UCSD-AML1 (cell line): Measurements from ENCODE around the gene MARK1.

ENCODE experiments used
- DNase-seq: peaks from one replicate; lab custom pipeline; 2025; ENCODE audit not compliant: unreplicated experiment; lab: John Stamatoyannopoulos, UW

Gene MARK1

DNA sequence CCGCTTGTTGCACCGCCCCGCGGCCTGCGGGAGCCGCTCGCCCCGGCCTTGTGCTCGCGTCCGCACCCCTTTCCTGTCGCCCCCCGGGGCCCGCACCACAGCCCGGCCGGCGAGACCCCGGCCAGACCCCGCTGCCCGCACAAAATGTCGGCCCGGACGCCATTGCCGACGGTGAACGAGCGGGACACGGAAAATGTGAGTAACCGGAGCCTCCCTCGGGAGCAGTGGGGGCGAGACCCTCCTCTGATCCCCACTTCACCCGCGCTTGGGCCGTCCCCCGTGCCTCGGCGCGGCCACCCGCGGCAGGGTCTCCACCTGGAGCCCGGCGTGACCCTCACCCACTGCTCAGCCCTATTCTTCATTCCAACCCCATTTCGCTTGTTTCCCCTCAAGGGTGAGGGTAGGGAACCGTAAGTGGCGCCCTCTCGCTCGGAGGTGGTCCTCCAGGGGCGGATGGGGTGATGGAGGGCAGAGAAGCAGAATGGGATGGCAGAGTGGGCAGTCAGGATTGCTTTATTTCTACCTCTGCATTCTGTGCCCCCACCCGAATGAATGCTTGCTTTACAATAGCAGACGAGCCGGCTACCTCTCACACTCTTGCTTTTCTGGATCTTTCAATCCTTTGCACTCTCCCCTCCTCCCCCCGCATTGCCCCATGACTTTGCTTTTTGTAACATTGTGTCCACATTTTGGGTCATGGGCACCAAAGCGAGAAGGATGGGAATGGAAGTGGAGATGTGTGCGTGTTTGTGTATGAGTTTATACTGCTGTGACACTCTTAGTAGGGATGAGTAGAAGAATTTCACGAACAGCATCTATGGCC is 954 bp downstream of the MARK1 start:
- no peak for DNase-seq

DNA sequence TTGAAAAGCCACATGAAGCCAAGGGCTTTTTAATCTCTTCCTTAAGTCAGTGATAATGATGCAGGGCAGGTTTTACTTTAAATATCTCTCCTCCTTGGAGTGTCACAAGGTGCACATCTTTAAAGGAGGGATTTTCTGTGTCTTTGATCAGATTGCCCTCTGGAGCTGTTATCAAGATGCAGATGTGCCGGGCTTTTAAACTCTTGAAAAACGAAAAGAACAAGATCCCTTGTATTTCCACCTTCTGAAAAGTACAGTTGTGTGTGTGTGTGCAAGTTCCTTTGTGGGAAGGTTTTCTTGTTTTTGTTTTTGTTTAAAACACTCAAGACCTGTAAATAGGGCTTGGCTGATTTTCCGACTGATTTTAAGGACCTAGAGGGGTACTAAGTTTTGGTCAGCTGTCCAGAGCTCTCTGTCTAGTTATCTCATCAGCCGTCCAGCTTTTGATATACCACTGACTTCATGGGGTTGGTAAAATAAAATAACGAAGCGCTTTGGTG is 1.6 kb downstream of the MARK1 start:
- no peak for DNase-seq

DNA sequence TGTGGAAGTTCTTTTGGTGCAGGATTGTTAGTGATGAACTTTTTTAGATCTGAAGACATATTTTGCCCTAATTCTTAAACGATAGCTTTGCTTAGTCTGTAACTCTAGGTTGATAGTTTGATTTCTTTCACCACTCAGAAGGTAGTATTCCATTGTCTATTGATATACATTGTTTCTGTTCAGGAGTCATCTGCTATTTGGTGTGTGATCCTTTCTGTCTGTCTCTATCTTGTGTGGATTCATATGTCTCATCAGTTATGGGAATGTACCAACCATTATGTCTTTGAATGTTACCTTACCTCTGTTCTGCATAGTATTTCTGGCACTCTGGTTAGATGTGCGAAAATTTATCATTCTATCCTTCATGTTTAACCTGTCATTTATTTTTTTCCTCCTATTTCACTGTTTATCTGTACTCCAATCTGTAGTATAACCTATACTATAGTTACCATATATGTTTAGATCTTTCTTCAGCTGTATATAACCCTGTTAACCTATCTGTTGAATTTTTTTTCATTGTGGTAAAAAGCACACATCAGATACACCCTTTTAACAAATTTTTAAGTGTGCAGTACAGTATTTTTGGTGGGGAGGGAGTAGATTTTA is 5.7 kb downstream of the MARK1 start:
- DNase-seq = no peak

DNA sequence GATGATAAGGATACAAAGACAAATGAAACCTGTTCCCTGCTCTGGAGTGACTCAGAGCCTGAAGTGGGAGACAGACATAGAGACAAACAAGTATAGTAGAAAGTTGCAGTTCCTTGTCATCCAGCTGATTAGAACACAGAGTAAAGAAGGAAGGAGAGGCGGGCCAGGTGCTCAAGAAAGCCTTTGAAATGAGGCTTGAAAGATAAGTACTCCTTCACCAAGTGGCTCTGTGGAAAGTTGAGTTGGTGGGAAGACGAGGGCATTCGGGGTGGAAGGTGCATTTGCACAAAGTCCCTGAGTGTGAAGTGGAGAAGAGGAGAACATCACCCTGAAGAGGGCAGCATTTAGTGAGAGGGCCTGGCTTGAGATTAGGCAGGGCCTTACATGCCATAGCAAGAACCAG is 17.0 kb downstream of the MARK1 start:
- no peak for DNase-seq

DNA sequence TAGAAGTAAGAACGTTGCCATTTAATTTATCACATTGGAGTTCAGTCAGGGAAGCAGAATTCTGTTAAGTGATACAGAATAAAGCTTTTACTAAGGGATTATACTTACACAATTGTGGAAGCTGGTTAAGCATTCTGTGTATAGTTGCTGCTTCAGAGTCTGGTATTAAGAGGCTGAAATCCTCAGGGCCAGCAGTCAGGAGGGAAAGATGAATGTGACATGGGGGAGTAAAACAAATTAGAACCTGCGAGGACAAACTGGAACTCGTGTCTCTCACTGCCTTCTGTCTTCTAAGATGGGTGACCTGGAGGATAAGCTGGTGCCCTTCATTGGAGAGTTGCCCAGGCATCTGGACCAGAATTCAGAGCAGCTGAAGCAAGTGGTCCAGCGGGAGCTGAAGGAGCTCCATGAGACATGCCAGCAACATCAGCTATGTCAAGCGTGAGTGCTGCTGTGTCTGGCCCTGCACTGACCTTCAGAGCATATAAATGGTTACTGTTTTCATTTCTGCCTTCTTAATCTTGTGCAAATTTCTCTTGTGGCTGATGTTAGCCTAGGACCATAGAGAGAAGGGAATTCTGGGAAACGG is 23.0 kb downstream of the MARK1 start:
- no peak for DNase-seq

DNA sequence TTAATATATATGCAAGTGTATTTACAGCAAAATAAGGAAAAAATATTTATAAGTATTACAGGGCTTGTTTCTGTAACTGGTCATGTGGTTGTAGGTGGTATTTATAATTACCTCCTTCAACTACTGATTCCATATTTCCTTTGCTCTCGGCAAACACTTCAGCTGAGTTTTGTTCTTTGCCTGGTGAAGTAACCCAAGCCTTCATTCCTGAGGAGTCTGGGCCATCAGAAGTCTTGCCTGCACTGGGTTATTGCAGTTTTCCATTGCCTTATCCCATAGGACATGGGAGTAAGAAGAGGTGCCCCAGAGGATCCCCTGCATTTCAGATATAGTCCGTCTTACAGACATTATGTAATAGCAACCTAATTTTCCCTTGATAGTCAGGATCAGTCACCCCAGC is 23.8 kb downstream of the MARK1 start:
- DNase-seq = no peak

DNA sequence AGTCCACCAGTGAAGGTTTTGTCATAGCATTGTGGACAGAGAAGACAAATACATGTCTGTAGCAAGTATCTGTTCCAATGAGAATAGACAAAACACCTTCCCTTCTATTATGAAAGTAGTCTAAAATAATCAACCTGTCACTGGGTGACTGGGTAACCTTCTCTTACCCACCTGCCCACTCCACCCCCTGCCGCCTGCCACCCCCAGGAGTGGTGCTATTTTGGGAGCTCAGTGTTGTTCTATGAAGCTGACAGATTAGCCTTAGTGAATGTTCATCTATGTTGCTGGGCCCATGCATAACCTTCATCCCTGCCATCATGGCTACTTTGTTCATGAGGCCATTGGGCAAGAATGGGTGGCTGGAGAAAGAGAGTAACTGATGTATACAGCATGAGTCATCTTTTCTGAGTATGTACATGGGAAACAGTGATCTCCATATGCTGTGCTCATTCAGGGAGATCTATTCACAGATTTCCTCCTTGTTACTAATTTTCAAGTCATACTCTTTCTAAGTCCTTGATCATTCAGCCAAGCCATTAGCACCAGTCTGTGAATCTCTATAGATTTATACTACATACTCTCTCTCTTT is 24.8 kb downstream of the MARK1 start:
- no peak for DNase-seq

DNA sequence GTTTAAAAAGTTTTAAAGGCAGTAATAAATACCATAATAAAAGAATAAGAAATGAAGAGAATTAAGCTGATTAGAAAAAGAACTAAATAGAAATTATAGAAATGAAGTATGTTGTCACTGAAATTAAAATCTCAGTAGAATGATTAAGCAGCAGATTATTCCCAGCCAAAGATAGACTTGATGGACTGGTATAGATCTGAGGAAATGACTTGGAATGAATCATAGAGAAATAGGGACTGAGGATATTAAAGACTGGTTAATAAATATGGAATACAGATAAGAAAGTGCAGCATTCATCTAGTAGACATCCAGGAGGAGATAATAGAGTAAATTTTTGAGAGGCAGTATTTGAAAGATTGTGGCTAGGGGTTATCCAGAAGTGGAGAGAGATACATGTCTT is 28.7 kb downstream of the MARK1 start:
- no peak for DNase-seq

DNA sequence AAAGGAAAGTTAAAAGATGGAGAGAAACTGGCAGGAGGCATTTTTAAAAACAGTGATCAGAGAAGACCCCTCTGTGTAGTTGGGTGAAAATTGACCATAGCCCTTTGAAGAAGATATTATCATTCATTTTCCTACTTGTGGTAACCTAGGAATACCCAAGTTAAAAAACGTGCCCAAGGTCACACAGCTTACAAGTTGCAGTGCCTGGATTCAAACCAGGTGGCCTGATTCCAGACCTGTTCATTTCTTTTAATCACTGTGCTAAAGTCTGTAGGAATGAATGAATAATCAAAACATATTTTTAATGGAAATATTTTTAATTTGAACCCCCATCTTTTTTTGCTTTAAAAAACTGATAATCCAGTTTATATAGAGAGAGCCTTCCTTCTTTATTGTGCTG is 35.6 kb downstream of the MARK1 start:
- DNase-seq = no peak

DNA sequence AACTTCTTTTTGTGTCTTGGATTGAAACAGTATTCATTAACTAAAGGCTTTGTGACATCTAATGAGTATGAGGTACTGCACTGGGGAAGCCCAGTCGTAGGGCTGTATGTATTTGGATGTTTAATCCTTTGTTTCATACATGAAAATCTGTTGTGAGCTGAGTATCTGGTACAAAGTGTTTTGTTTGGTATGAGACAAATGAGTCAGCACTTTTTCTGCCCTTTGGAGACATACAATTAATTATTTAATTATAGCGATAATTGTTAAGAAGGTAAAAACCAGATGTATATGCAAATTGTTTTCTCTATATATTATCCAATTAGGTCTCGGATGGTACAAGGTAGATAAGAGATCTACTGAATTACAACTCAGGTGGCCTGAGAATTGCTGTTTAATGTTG is 36.3 kb downstream of the MARK1 start:
- no peak for DNase-seq

DNA sequence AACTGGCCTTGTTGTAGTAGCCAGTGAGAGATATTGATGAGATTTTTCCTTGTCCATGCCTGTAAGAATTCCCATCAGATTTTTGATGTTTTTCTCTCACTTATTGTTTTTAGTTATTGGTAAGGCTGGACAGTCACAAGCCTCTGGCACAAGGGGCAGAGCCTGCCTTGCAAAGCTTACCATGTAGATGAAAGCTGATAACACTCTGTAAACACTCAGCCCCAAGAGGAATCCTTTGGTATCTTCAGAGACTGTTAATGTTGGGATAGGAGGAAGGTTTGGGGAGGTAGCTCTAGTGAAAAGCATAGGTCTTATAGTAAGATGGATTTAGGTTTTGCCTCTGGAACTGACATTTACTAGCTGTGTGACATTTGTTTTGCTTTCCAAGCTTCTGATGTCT is 37.7 kb downstream of the MARK1 start:
- no peak for DNase-seq

DNA sequence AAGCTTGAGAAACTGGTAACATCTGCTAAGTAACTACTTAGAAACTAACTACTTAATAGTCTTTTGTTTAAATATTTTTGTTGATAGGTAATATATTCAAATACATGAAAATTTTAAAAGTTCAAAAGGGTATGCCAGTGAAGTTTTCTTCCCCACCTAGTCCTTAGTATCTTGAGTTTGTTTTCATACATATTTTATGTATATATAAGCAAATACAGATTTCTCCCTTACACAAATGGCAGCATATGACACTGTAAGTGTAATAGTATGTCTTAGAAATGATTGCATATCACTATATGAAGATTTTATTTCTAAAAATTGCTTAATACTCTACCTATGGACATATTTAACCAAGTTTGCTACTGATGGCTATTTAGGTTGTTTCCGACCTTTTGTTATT is 38.9 kb downstream of the MARK1 start:
- DNase-seq = no peak

DNA sequence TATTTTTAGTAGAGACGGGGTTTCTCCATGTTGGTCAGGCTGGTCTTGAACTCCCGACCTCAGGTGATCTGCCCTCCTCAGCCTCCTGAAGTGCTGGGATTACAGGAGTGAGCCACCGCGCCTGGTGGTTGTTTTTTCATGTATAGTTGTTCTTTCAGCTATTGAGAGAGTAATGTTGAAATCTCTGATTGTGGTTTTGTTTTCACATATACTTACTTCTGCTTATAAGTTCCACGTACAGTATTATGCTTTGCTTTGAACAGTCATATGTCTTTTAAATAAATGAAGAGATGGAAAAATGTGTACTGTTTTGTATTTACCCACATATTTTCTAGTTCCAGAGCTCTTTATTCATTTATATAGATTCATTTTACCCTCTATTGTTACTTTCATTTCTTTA is 44.5 kb downstream of the MARK1 start:
- no peak for DNase-seq

DNA sequence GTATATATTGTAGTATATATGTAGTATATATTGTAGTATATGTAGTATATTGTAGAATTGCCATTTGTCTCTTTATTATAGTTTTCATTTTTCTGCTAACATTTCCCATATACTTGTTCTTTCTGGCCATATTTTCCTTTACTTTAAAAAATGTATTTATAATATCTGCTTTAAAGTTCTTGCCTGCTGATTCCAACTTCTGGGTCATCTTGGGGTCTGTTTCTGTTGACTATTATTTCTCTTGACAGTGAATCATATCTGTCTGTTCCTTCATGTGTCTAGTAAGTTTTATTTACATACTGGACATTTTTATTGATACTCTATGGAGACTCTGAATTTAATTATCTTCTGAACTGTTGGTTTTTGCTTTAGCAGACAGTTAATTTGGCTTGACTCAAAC is 45.9 kb downstream of the MARK1 start:
- no peak for DNase-seq

DNA sequence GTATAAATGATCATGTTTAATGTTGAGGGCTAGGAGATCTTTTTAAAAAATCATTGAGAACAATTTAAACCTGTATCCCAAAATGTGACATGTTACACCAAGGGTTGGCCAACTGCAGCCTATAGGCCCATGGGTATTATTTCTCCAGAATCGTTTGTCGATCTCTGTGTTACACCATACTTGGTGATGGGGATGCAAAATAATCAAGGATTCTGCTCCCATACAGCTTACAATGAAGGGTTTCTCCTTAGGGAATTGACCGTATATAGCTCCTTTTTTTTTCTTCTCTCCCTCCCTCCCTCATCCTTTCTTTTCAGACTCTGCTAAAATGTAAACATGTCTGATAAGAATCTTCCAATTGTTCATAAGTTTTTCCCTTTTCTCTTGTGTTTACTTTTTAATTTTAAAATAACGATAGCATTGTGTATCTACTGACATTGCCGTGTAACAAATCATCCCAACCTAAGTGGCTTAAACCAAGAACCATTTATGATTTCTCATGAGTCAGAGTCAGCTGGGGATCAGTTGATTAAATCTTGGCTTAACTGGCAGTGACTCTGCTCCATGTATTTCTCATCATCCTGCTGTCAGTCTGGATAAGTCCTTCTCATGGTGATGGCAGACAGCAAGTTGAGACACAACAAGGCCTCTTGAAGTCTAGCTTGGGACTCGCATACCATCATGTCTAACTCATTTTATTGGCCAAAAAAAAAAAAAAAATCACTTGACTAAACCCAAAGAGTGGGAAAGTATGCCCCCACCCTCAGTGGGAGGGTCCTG is 48.0 kb downstream of the MARK1 start:
- no peak for DNase-seq

DNA sequence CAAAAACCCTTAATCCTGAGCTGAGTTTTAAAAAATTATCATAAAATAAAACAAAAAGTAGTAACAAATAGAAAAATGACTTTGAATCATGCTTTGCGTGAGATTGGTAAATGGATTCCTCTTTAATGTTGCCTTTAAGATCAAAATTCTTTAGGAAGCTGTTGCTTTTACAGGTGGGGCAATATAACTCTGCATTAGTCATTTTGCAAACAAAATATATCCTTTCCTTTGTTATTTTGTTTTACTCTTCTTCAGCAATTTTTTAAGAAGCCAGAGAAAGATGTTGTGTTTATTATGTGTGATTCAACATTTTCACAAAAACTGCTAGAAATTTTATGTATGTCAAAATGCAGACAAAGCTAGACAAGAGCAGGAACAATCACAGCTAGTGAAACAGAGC is 50.0 kb downstream of the MARK1 start:
- DNase-seq = no peak

DNA sequence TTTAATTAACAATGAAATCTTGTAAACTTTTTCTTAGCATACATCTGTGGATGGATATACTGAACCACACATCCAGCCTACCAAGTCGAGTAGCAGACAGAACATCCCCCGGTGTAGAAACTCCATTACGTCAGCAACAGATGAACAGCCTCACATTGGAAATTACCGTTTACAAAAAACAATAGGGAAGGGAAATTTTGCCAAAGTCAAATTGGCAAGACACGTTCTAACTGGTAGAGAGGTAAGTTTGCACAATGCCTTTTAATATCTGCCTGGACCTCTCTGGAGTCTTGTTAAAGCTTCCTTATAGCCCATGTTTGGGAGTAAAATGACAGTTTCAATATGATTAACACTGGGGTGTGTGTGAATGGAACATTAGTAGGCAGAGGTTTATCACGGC is 51.4 kb downstream of the MARK1 start:
- no peak for DNase-seq

DNA sequence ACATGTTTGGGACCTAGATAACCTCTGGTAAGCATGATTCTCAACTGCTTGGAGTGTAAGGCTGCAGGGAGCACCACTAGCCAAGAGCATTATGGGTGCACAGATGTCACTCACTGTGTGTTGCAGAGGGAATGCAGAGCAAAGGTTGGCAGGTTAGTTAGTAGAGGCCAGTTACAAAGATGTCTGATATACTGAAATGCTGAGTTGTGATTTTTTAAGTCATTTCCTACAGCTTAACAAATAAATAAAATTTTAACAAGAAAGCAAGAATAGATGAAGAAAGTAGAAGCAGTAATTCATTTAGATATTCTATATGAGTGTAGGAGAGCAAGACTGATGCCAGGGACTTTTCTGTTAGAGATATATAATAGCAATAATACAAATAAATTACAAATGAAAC is 64.8 kb downstream of the MARK1 start:
- no peak for DNase-seq

DNA sequence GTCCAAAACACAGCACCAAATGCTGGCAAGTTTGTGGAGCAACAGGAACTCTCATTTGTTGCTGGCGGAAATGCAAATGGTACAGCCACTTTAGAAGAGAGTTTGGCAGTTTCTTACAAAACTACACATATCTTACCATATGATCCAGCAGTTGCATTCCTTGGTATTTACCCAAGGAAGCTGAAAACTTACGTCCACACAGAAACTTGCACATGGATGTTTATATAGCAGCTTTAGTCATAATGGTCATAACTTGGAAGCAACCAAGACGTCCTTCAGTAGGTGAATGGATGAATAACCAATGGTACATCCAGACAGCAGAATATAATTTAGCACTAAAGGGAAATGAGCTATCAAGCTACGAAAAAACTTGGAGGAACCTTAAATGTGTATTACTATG is 66.4 kb downstream of the MARK1 start:
- DNase-seq = no peak

DNA sequence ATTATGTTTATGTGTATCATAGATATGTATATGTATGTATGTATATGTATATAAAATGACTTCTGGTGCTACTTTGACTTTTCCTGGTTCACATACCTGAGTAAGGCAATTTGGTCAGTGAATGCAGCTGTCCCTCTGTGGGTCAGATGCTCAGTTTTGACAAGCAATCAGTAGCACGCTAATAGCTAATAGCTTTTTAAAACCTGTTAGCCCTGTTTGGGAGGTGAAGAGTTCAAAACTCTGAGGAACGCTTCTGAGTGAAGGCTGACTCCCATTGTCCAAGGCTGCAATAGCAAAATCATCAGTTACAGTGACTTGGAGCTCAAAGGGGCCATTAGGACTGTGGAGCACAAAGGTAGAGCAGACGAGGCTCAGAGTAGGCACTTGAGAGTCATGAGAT is 67.2 kb downstream of the MARK1 start:
- no peak for DNase-seq

DNA sequence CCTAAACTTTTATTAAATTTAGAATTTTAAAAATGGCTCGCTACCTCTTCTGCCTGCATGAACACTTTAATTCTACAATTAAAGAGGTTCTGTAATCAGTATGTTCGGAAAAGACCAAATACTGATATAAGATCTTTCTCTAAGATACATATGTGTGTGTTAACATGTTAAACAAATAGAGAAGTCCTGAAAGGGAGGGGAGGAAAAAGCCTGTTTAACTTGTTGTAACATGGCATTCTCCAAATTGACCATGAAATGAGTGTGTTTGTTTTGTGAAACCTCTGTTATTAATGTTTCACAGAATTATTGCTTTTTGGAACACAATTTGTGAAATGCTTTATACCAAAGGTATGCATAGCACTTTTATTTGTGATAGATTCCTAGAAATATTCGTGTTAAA is 77.0 kb downstream of the MARK1 start:
- DNase-seq = no peak
